Cardiac septum (tissue), 1 donor: Measurements from ENCODE around the gene STXBP4. TPM values are rescaled to one million over a fixed set of nuclear protein-coding genes. Genes with fewer than 3 reads are reported as not detected.

Source experiments
- DNase-seq: peaks from one replicate; pipeline ENCODE4 v3.0.0-alpha.2; 2020; ENCODE audit warnings: low spot score
- intact Hi-C: fragments of 100-400 bp; cut with DNase I; formaldehyde crosslinking; loops from one replicate; pipeline ENCODE4 v1.14.0; 2022
- total RNA-seq: library from RNA; stranded (reverse); fragmentation: NEBNext Ultra II Directional; extraction: Animal tissue kit (Norgen Biotek cat#: 25700); gene quantifications from one replicate; pipeline ENCODE4 v1.2.1, GENCODE V29; 2021
- donor health status: DM: no; HTN: no; CAD: no.

Gene STXBP4
- total RNA-seq, 1 donor from 2014 or later, result 7.3 TPM

DNA sequence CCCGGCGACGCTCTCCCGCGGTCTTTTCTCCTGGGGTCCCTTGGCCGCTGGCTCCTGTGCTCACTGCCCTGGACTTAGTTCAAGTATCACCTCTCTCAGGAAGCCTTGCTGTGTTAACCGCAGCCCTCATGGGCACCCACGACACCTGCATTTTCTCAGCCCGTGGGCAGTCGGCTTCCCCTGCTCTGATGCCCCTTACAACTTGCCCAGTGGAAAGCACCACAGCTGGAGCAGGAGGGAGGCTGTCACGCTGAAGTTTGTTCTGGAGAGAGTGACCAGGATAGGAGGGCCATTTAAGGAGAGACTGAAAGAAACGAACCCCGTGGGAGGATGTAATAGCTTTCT, 395 bp downstream of the STXBP4 start:
- no peak for DNase-seq
- intact Hi-C loops, result no loop called here

- intact Hi-C loops, result no loop called here
- no peak for DNase-seq
Measured at GRCh38 chr17:54969658-54970572, 1.4 kb downstream of the STXBP4 start.

DNA sequence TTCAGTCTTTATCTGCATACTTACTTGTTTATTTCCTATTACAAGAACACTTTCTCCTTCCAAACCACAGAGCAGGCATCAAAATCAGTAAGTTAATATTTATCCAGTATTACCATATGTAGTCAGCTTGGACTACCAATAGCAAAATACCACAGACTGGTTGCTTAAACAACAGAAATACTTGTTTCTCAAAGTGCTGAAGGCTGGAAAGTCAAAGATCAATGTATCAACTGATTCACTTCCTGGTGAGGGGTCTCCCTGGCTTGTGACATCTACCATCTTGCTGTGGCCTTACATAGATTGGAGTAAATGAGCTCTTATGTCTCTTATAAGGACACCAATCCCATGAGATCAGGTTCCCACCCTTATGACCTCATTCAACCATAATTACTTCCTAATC, 2.6 kb downstream of the STXBP4 start:
- intact Hi-C loops, result no loop called here
- DNase-seq, result no peak

- intact Hi-C loops, result no loop called here
- no peak for DNase-seq
Measured at GRCh38 chr17:54971901-54972300, 3.3 kb downstream of the STXBP4 start.

- intact Hi-C loops, result no loop called here
- DNase-seq, result no peak
Measured at GRCh38 chr17:54972406-54973138, 4.0 kb downstream of the STXBP4 start.

DNA sequence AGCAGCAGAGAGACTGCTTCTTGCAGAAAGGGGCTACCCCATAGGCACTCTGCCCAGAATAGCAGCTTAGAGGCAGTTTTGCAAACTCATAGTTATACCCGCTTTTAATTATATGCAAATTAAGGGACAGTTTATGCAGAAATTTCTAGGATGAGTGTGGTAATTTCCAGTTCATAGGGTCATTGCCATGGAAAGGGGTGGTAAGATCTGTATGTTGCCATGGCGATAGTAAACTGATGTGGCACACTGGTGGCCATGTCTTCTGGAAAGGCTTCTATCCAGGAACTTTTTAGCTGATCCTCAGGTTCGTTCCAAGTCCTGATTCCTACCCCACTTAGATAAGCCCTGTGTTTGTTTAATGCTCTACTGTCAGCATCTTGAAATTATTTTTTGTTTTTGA, 6.2 kb downstream of the STXBP4 start:
- DNase-seq, result no peak
- intact Hi-C loops, result no loop called here

- intact Hi-C loops, result no loop called here
- no peak for DNase-seq
Measured at GRCh38 chr17:54976316-54976715, 7.8 kb downstream of the STXBP4 start.

GRCh38 chr17:54977744-54978143, 9.2 kb downstream of the STXBP4 start:
- intact Hi-C loops, result no loop called here
- DNase-seq, result no peak

DNA sequence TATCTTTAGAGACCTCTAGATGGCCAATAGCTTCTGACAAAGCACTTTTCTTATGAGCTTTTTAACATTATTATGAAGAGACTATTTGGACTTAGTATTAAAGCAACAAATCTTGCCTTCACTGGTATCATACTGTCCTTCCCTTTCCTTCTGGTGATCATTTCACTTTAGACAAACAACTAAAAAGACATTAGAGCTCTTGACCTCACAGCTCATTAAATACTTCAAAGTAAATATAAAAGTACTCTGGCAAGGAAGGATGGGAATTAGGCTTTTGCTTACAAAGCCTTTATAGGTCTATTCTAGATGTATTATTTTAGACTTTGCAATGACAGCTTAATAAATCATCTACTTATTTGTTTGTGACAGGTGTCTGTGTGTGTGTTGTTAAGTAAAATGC, 11.1 kb downstream of the STXBP4 start:
- intact Hi-C loops, result no loop called here

DNA sequence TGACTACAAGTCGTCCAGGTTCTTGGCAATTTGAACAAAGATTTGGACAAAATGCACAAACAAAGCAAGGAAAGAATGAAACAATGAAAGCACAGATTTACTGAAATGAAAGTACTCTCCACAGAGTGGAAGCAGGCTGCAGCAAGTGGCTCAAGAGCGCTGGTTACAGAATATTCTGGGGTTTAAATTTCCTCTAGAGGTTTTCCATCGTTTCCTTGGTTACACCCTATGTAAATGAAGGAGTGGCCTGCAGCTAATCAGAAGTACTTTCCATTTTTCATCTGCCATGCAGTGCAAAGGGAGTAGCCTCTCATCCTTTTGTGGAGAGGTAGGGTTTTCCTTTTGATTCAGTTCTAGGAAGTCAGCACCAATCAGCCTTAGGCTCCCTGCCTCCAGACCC, 11.8 kb downstream of the STXBP4 start:
- no peak for DNase-seq
- intact Hi-C loops, result no loop called here

More for the DNA sequence above, 11.1 kb downstream of the STXBP4 start:
- no peak for DNase-seq

DNA sequence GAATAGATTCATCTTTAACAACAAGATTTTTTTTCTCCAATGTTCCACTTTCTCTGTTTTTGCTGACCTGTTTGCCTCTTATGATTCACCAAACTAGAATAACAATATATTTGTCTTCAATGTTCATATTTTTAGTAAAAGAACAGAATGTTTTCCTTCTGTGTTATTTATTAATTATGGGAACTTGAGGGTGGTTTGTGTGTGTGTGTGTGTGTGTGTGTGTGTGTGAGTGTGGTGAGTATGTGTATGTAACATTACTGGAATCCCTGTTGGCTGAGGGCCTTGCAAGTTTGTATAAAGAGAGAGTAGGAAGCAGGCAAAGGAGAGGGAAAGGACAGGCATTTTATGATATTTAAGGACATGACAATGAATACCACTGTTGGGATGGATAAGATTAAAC, 13.8 kb downstream of the STXBP4 start:
- DNase-seq, result no peak
- intact Hi-C loops, result no loop called here

DNA sequence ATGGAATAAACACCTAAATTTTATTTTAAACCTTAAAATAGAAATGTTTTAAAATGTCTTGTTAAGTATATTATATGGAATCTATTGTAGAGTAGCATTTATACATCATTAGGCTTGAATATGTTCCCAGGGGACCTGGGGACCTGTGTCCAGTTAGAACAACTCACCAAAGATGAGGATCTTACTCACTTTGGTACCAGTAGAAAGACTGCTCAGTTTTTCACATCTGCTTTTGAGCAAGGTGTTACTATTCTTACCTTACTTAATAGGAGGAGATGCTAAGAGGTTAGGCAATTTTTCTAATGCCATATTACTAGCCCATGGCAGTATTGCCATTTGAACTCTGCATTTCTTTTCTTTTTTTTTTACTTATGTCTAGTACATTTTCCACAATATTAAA, 14.7 kb downstream of the STXBP4 start:
- intact Hi-C loops, result no loop called here
- no peak for DNase-seq

GRCh38 chr17:54985476-54985875, 16.9 kb downstream of the STXBP4 start:
- intact Hi-C loops, result no loop called here
- DNase-seq, result no peak

DNA sequence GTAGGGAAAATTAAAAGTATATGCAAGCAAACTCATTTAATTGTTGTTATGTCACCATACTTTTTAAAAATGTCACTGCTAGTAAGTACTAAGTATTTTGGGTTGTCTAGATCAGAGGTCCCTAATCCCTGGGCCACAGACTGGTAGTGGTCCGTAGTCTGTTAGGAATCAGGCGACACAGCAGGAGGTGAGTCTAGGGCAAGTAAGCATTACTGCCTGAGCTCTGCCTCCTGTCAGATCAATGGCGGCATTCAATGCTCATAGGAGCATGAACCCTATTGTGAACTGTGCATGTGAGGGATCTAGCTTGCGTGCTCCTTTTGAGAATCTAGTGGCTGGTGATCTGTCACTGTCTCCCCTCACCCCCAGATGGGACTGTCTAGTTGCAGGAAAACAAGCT, 21.6 kb downstream of the STXBP4 start:
- intact Hi-C loops, result loop anchor here (5.0 kb wide), 2 partner anchors 307 to 357 kb away; no protein-coding TSS in a partner anchor
- DNase-seq, result no peak

GRCh38 chr17:54991567-54991966, 23.0 kb downstream of the STXBP4 start:
- no peak for DNase-seq
- intact Hi-C loops, result loop anchor here (5.0 kb wide), 2 partner anchors 306 to 356 kb away; no protein-coding TSS in a partner anchor

DNA sequence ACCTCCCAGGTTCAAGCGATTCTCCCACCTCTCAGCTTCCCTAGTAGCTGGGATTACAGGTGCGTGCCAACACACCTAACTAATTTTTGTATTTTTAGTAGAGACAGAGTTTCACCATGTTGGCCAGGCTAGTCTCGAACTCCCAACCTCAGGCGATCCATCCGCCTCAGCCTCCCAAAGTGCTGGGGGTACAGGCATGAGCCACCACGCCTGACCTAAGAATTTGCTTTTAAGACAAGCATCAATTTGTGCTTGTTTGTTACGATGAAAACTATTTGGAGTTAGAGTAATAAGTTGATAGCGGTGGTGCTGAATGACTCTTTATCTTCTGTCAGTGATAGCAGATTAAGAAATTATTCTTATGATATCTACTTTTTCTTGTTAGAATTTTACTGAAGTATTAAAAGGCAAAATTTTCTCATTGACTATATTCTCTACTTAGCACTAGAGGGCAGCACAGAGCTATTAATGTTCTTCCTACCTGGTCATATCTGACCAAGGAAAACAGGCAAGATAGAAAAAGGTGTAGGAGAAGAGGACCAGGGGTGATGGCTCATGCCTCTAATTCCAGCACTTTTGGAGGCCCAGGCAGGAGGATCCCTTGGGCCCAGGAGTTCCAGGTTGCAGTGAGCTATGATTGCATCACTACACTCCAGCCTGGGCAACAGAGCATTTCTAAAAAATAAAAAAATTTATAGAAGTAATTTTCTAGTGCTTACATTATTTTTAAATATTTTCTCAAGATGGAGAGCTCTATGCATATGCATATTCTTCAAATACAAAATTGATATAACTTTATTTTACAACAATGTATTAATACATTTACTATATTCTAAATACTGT, 24.5 kb downstream of the STXBP4 start:
- intact Hi-C loops, result loop anchor here (5.0 kb wide), 2 partner anchors 304 to 354 kb away; no protein-coding TSS in a partner anchor

GRCh38 chr17:54996441-54996840, 27.9 kb downstream of the STXBP4 start:
- intact Hi-C loops, result no loop called here
- no peak for DNase-seq

More for the DNA sequence above, 24.5 kb downstream of the STXBP4 start:
- no peak for DNase-seq

DNA sequence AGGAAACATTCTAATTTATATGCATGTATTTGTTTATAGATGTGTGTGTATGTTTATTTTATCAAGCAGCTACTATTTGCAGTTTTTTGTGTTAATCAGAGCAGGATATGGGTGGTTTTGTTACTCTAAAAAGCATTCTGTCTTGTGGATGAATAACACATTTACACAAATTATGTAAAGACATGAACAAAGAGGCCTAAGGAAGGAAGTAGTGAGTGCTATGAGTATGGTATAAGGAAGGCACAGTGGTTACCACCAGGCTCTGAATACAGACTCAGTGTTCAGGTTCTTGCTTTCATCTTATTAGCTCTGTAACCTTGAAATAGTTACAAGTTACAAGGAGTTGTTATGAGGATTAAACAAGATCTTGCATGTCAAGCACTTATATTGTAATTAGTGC, 33.9 kb downstream of the STXBP4 start:
- DNase-seq, result no peak
- intact Hi-C loops, result no loop called here

DNA sequence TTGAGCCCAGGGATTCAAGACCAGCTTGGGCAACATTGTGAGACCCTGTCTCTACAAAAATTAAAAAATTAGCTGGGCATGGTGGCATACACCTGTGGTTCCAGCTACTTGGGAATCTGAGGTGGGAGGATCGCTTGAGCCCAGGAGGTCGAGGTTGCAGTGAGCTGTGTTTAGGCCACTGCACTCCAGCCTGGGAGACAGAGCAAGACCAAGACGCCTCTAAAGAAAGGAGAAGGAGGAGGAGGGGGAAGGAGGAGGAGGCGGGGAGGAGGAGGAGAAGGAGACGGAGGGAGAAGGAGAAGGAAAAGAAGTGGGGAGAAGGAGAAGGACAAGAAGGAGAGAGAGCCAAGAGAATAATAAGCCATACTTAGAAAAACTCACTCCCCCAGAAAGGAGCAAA, 35.9 kb downstream of the STXBP4 start:
- DNase-seq, result no peak
- intact Hi-C loops, result no loop called here

GRCh38 chr17:55005520-55005919, 37.0 kb downstream of the STXBP4 start:
- intact Hi-C loops, result no loop called here
- DNase-seq, result no peak
